Measurements from ENCODE around the gene ZNF462. TPM values are rescaled to one million over a fixed set of nuclear protein-coding genes. Genes with fewer than 3 reads are reported as not detected.

Gene ZNF462
- total RNA-seq, 1 donor from 2014 or later, result 32.4 TPM

- DNase-seq, result peak; percentile 72
Observed at GRCh38 chr9:106864373-106865143, 1.6 kb downstream of the ZNF462 start.

DNA sequence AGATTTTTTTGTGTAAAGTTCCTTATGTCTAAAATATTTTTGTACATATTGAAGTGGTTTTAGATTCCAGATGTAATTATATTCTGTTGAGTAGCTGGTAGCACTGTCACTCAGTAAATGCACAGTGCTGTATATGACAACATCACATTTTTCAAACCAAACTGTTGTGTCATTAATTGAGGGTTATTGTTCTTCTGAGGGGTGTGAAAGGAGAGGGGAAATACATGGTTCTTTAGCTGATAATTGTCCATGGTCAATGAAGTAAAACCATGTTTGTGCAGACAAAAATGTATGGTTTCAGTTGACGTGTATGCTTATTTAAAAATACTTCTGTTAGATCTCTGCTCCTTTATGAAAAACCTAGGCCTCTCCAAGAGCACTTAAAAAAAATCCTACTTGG is 3.3 kb downstream of the ZNF462 start:
- DNase-seq, result no peak

- no peak for DNase-seq
Observed at GRCh38 chr9:106867286-106867685, 4.3 kb downstream of the ZNF462 start.

GRCh38 chr9:106868087-106868486 is 5.1 kb downstream of the ZNF462 start:
- DNase-seq, result no peak

- DNase-seq, result no peak
Observed at GRCh38 chr9:106868565-106868964, 5.6 kb downstream of the ZNF462 start.

GRCh38 chr9:106869028-106869427 is 6.1 kb downstream of the ZNF462 start:
- DNase-seq, result no peak

DNA sequence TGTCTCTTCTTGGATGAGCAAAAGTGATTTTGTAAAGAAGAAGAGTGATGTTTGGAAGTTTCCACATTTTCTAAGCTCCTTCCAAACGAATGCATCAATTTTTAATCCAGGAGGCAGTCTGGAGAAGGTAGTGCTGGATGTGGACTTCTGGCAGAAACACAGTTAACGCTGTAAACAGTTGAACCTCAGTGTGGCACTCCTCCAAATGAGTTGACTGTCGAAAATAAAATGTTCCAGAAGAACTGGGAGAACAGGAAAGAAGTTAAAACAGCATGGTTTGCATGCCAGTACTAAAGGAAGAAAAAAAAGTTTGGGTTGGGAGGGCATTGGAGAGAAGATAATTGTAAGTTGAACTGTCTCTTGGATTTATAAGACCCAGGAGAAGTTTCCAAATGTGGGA is 6.5 kb downstream of the ZNF462 start:
- DNase-seq, result peak; percentile 65

- DNase-seq, result no peak
Observed at GRCh38 chr9:106872641-106873040, 9.7 kb downstream of the ZNF462 start.

DNA sequence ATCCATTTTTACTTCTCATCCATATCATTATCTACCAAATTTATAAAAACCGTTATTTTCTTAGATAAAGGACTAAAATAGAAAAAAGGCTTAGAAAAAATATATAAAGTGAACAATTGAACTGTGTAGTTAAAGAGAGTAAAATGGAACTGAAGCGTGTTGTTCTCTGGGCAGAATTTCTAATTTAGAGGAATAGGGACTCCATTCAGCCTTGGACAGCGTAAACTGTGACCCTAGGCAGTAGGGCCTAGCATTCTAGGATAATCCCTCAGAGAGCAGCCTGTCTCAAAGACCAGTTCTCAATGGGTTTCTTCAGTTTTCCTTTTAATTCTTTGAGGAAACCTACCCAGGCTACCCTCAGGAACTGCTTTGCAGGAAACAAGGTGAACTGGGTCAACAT is 11.1 kb downstream of the ZNF462 start:
- DNase-seq, result no peak

- no peak for DNase-seq
Observed at GRCh38 chr9:106874652-106875051, 11.7 kb downstream of the ZNF462 start.

DNA sequence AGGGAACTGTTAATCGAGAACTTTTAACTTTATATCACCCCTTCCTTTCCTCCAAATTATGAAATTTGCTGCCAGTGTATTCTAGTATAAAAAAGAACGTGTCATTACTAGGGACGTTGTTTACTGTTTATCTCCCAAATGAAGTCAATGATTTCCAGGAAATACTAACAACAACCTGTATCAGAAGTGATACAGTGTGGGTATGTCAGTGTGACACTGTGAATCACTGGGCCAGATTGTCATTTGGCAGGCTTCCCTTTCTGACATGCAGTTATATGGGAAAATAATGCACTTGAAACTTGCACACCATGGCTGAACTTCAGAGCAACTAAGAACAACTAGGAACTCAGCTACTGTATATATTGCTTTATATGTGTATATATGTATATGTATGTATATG is 12.6 kb downstream of the ZNF462 start:
- no peak for DNase-seq

DNA sequence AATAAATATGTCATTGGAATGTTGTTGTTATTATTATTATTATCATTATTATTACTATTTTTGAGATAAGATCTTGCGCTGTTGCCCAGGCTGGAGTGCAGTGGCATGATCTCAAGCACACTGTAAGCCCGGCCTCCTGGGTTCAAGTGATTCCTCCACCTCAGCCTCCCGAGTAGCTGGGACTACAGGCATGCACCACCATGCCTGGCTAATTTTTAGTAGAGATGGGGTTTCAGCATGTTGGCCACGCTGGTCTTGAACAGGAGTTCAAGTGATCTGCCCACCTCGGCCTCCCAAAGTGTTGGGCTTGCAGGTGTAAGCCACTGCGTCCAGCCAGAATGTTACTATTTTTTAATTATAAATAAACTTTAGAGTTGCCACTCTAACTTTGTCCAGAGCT is 14.4 kb downstream of the ZNF462 start:
- DNase-seq, result no peak

DNA sequence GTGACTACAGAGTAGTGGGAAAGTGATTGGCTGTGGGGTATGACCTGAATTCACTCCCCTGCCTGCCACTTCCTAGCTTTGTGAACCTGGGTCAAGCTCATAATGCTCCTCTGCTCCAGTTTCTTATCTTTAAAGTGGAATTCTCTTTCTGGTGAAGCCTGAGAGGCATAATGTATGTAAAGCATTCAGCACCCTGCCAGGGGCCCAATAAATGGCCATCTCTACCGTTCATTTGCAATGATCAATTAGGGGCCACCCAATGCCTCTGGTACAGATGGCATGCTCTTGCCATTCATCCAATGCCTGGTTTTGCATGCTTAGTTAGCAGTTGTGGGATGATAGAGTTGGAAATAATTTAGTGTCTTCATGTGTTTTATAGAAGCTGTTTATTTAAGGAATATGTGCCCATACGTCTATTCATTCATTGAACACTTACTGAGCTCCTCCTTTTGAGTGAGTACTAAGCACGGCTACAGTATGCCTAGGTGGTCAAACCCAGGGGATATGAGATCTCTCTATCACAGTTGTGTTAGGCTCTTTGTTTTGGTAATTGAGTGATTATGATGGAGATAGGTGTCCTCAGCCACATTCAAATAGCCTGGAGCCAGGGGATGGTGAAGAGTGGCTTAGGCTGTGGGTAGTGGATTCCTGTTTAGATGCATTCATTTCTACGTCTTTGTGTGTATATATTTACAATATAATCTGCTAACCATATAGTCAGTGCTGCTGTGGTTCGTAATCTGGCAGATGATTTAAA is 15.3 kb downstream of the ZNF462 start:
- no peak for DNase-seq

GRCh38 chr9:106878934-106879333 is 16.0 kb downstream of the ZNF462 start:
- DNase-seq, result peak; percentile 81

GRCh38 chr9:106879439-106879882 is 16.5 kb downstream of the ZNF462 start:
- no peak for DNase-seq

- DNase-seq, result no peak
Observed at GRCh38 chr9:106880081-106880480, 17.1 kb downstream of the ZNF462 start.

GRCh38 chr9:106880863-106881262 is 17.9 kb downstream of the ZNF462 start:
- DNase-seq, result no peak

DNA sequence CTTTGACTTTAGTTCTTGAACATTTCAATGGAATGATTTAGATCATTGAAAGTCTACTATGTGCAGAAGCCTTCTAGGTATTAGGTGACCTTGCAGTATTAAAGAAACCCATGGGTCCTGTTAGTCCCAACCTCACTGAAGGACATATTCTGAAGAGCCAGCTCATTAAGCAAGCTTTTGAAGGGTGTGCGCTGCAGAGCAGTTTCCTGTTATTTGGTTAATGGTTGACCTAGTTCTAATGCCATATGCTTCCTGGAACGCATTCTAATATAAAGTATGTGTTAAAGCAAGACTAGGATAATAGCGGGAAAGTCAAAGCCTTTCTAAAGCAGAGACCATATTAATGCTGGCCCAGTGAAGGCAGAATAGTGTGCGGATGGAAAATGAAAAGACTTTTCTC is 20.1 kb downstream of the ZNF462 start:
- DNase-seq, result no peak

DNA sequence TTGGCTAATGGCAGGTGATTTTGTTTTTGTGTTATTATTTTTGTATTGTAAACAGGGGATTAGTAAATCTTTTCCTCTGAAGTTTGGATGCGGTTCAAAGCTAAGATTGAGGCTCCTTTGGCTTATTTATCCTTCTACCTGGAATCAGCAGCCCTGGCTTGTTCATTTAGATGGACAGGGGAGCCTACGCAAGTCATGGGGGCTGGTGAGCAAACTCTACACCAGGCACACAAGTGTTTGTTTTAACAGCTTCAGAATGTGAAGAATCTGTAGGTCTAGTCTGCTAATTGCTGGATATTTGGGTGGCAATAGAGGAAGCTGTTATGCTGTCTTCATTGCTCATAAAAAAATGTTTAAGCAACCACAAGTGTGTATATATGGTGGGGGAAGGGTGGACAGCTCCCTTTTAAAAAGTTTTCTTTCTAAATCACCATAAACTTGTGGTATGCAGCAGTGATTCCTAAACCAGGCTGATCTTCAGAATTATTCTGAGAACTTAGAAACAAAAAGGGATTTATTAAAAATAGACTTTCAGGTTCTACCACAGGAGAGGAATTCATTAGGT is 20.7 kb downstream of the ZNF462 start:
- no peak for DNase-seq

- peak; percentile 44 for DNase-seq
Observed at GRCh38 chr9:106885451-106885850, 22.5 kb downstream of the ZNF462 start.

DNA sequence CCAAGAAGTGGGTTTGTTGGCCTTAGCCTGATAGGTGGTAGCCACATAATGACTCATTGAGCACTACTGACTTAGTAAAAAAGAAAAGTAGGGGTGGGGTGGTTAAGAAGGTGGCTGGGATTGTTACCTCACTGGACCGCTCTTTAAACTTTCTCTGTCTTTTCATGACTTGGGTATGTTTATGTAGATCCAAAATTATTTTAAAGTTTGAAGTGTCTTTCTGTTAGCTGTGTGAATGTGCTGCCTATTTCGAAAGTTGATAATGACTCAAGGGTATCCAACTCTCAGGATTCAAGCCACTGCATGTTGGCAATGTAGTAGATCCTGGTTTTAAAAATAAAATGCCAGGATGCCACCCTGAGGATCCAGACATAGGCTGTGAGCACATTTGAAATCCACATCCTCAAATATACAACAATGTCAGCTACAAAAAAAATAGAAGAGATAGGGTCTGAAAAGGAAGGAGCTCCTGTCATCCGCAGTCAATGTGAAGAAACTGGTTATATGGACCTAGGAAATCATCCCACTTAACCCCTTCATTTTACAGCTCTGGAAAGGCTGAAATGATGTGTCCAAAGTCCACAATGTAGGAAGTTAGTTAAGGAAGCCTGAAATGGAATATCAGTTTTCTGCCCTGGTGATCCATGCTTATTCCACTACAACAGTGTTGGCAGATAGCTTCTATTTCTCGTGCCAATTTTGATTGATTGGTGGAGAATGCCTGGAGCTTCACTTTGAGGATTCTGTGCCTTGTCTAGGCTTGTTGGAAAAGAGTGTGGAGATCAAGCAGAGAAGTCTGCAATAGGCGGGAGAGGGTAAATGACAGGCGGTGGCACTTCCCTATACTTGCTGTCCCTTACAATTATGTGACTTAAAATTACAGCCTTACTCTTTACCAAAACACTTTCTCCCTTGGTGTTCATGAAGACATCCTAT is 23.4 kb downstream of the ZNF462 start:
- no peak for DNase-seq

- DNase-seq, result no peak
Observed at GRCh38 chr9:106887066-106887465, 24.1 kb downstream of the ZNF462 start.

Measured in tongue (tissue), 2 donors.